HCT116 (cell line): ENCODE data around the gene MCEMP1. TPM values are rescaled to one million over a fixed set of nuclear protein-coding genes. Genes with fewer than 3 reads are reported as not detected.

Source experiments
- ATAC-seq: fragments of 200-7000 bp; cut with Tn5 transposase; 2 replicates; pipeline ENCODE4 v1.9.1; 2020; ENCODE audit warnings: mild to moderate bottlenecking, moderate library complexity
- BruUV-seq: library from RNA; stranded (reverse); fragments of 400-500 nt; replicated peaks from 2 replicates; lab custom pipeline; 2021; lab: Mats Ljungman, UMichigan
- CTCF ChIA-PET: fragments of 300-600 bp; sonication (Branson Sonifier 250); formaldehyde crosslinking; loops from one replicate; lab custom pipeline; 2021; ENCODE audit warnings: antibody characterized with exemption; lab: Charles Lee
- POLR2A ChIA-PET: fragments of 300-600, 350-600 bp; sonication (Branson Sonifier 250); formaldehyde crosslinking; loops from one replicate; lab custom pipeline; 2021; ENCODE audit warnings: antibody characterized with exemption; lab: Charles Lee
- RAD21 ChIA-PET, 2 experiments: fragments of 300-600 bp; sonication (Branson Sonifier 250); formaldehyde crosslinking; loops; one replicate each; lab custom pipeline; 2023; ENCODE audit warnings: low total read pairs in 2 of 2; ENCODE audit not compliant: uncharacterized antibody in 2 of 2, unreplicated experiment in 2 of 2, low non-redundant PET in 1 of 2; lab: Charles Lee
- DNase-seq: peaks from one replicate; pipeline ENCODE4 v3.0.0-alpha.2; 2010; ENCODE audit warnings: low read depth, low spot score
- H2AFZ ChIP-seq: fragments of 200-600 bp; shearing (Covaris generic), sonication (generic); 2 replicates; pipeline ENCODE4 v1.6.1; 2017; ENCODE audit warnings: low read depth, mixed run types, mixed read lengths, antibody characterized with exemption, low read length; ENCODE audit not compliant: poor library complexity, severe bottlenecking
- H3K27ac ChIP-seq: 2 replicates; pipeline ENCODE4 v1.5.1; 2012; ENCODE audit warnings: low read depth, low read length
- H3K27me3 ChIP-seq: fragments of 200-600 bp; sonication (generic); 2 replicates; pipeline ENCODE4 v1.6.1; 2016; ENCODE audit warnings: mixed run types, low read length, mixed read lengths; ENCODE audit not compliant: insufficient read depth
- H3K36me3 ChIP-seq, 2 experiments: fragments of 200-500 bp in 1 of 2; fragments of 200-600 bp in 1 of 2; sonication (Bioruptor generic) in 1 of 2; sonication (generic) in 1 of 2; 2 replicates each; pipeline versions ENCODE4 v1.5.1 to v1.6.1; 2014 to 2016; ENCODE audit warnings: low read length in 2 of 2, inconsistent platforms in 1 of 2, mixed read lengths in 1 of 2, mixed run types in 1 of 2; ENCODE audit not compliant: insufficient read depth in 2 of 2, control insufficient read depth in 1 of 2
- H3K4me1 ChIP-seq, 2 experiments: fragments of 200-600 bp in 1 of 2; sonication (generic) in 1 of 2; 2 replicates each; pipeline versions ENCODE4 v1.5.1 to v1.6.1; 2012 to 2017; ENCODE audit warnings: low read length in 2 of 2, inconsistent platforms in 1 of 2, mild to moderate bottlenecking in 1 of 2, mixed read lengths in 1 of 2, mixed run types in 1 of 2, moderate library complexity in 1 of 2; ENCODE audit not compliant: insufficient read depth in 2 of 2, control insufficient read depth in 1 of 2
- H3K4me2 ChIP-seq: fragments of 200-600 bp; sonication (generic); 2 replicates; pipeline ENCODE4 v1.6.1; 2017; ENCODE audit warnings: mixed run types, low read length, mixed read lengths
- H3K4me3 ChIP-seq, 2 experiments: fragments of 200-600 bp in 1 of 2; sonication (generic) in 1 of 2; replicated peaks in 1 of 2; 2 replicates each; pipeline ENCODE4 v1.5.1; 2011 to 2016; ENCODE audit warnings: low read length in 2 of 2, control low read depth in 1 of 2, low read depth in 1 of 2, mild to moderate bottlenecking in 1 of 2, mixed read lengths in 1 of 2, mixed run types in 1 of 2
- H3K79me2 ChIP-seq: fragments of 200-600 bp; sonication (generic); 2 replicates; pipeline ENCODE4 v1.6.1; 2017; ENCODE audit warnings: mild to moderate bottlenecking, mixed run types, low read length, moderate library complexity, mixed read lengths; ENCODE audit not compliant: insufficient read depth
- H3K9ac ChIP-seq: fragments of 200-600 bp; sonication (generic); 2 replicates; pipeline ENCODE4 v1.6.1; 2016; ENCODE audit warnings: low read length, mixed read lengths
- H3K9me2 ChIP-seq: fragments of 200-600 bp; sonication (generic), shearing (Covaris generic); 2 replicates; pipeline ENCODE4 v1.6.1; 2017; ENCODE audit warnings: mixed run types, mild to moderate bottlenecking, moderate library complexity; ENCODE audit not compliant: insufficient read depth
- H3K9me3 ChIP-seq, 2 experiments: fragments of 200-500 bp in 1 of 2; fragments of 200-600 bp in 1 of 2; sonication (Bioruptor generic) in 1 of 2; sonication (generic) in 1 of 2; 2 replicates each; pipeline ENCODE4 v1.6.1; 2014 to 2017; ENCODE audit warnings: low read length in 2 of 2, mixed read lengths in 2 of 2, inconsistent platforms in 1 of 2, low read depth in 1 of 2, mild to moderate bottlenecking in 1 of 2, mixed run types in 1 of 2, moderate library complexity in 1 of 2; ENCODE audit not compliant: control insufficient read depth in 1 of 2, insufficient read depth in 1 of 2
- H4K20me1 ChIP-seq: fragments of 200-600 bp; sonication (generic), shearing (Covaris generic); 2 replicates; pipeline ENCODE4 v1.6.1; 2017; ENCODE audit warnings: mixed run types, mild to moderate bottlenecking, moderate library complexity; ENCODE audit not compliant: insufficient read depth
- CEBPB ChIP-seq: IDR thresholded peaks from 2 replicates; pipeline ENCODE4 v1.6.1; 2012; ENCODE audit warnings: low read depth
- CTCF ChIP-seq, 3 experiments: fragments of 200-600 bp in 1 of 3; sonication (generic) in 1 of 3; IDR thresholded peaks in 2 of 3; conservative IDR thresholded peaks in 1 of 3; 2 replicates each; pipeline ENCODE4 v1.5.1; 2012 to 2017; ENCODE audit warnings: low read depth in 2 of 3, low read length in 2 of 3, antibody characterized with exemption in 1 of 3, borderline replicate concordance in 1 of 3, control low read depth in 1 of 3, mild to moderate bottlenecking in 1 of 3, mixed read lengths in 1 of 3, mixed run types in 1 of 3, moderate library complexity in 1 of 3; ENCODE audit not compliant: insufficient read depth in 1 of 3
- ELF1 ChIP-seq: IDR thresholded peaks from 2 replicates; pipeline ENCODE4 v1.6.1; 2012; ENCODE audit warnings: low read depth, borderline replicate concordance
- EZH2 ChIP-seq: fragments of 200-600 bp; sonication (generic); IDR thresholded peaks from 2 replicates; pipeline ENCODE4 v1.6.1; 2017; ENCODE audit warnings: antibody characterized with exemption, mixed run types
- EZH2phosphoT487 ChIP-seq: fragments of 200-600 bp; IDR thresholded peaks from 2 replicates; pipeline ENCODE4 v1.6.1; 2018; ENCODE audit warnings: antibody characterized with exemption, borderline replicate concordance
- JUND ChIP-seq: IDR thresholded peaks from 2 replicates; pipeline ENCODE4 v1.6.1; 2012
- MAX ChIP-seq: IDR thresholded peaks from 2 replicates; pipeline ENCODE4 v1.6.1; 2012
- POLR2A ChIP-seq: IDR thresholded peaks from 2 replicates; pipeline ENCODE4 v1.7.0; 2011; ENCODE audit warnings: borderline replicate concordance; ENCODE audit not compliant: insufficient read depth, insufficient read length; ENCODE audit errors: extremely low read depth
- POLR2AphosphoS5 ChIP-seq: IDR thresholded peaks from 2 replicates; pipeline ENCODE4 v1.6.1; 2011; ENCODE audit warnings: mild to moderate bottlenecking, low read depth, low read length, moderate library complexity
- REST ChIP-seq: IDR thresholded peaks from 2 replicates; pipeline ENCODE4 v1.6.1; 2012; ENCODE audit warnings: low read depth
- SIN3A ChIP-seq: IDR thresholded peaks from 2 replicates; pipeline ENCODE4 v1.6.1; 2012; ENCODE audit warnings: low read depth
- SP1 ChIP-seq: IDR thresholded peaks from 2 replicates; pipeline ENCODE4 v1.6.1; 2012; ENCODE audit warnings: low read depth
- SRF ChIP-seq: IDR thresholded peaks from 2 replicates; pipeline ENCODE4 v1.6.1; 2012; ENCODE audit warnings: low read depth
- TCF7L2 ChIP-seq: IDR thresholded peaks from 2 replicates; pipeline ENCODE4 v1.7.0; 2011; ENCODE audit warnings: borderline replicate concordance, inconsistent platforms; ENCODE audit not compliant: insufficient read depth, insufficient read length; ENCODE audit errors: extremely low read depth
- YY1 ChIP-seq: IDR thresholded peaks from 2 replicates; pipeline ENCODE4 v1.6.1; 2011; ENCODE audit warnings: low read length, low read depth, moderate library complexity, mild to moderate bottlenecking; ENCODE audit not compliant: insufficient replicate concordance; ENCODE audit errors: extremely low read depth
- ZBTB33 ChIP-seq: IDR thresholded peaks from 2 replicates; pipeline ENCODE4 v1.6.1; 2011; ENCODE audit warnings: mild to moderate bottlenecking, low read length, moderate library complexity; ENCODE audit not compliant: insufficient replicate concordance; ENCODE audit errors: extremely low read depth
- ZFX ChIP-seq: fragments of 450-650 bp; IDR thresholded peaks from 2 replicates; pipeline ENCODE4 v1.6.1; 2017
- ZNF274 ChIP-seq: fragments of 200-500 bp; sonication (Bioruptor generic); IDR thresholded peaks from 2 replicates; pipeline ENCODE4 v1.6.1; 2014; ENCODE audit warnings: mild to moderate bottlenecking, low read depth, low read length, inconsistent platforms
- intact Hi-C: fragments of 100-400 bp; cut with micrococcal nuclease; formaldehyde crosslinking; loops from 2 replicates; pipeline ENCODE4 v1.10.0; 2022
- total RNA-seq: library from RNA; stranded (reverse); gene quantifications from one replicate; pipeline ENCODE4 v1.2.1, GENCODE V29; 2021; ENCODE audit not compliant: unreplicated experiment

The MCEMP1 gene
- total RNA-seq, 1 experiment from 2014 or later = not detected

- Histone ChIP-seq H2AFZ (no peak overlapping the region), H3K4me1 (peaks cover 3 to 17% of the 10 kb centered on the region in 2 experiments), H3K27me3 (no peaks in the 10 kb centered on the region), H3K9me3 (no peaks in the 10 kb centered on the region), H3K79me2 (no peaks in the 10 kb centered on the region), H4K20me1 (no peaks in the 10 kb centered on the region), H3K4me2 (no peak overlapping the region), H3K27ac (no peak overlapping the region), H3K36me3 (0 out of 4 replicates have a peak, but pooled peaks cover 0 to 11% of the 10 kb centered on the region in 2 experiments), H3K4me3 (no peak overlapping the region), H3K9me2 (no peaks in the 10 kb centered on the region), H3K9ac (no peak overlapping the region)
- no TSS peak for BruUV-seq
- CTCF ChIA-PET = no interaction called here
- intact Hi-C loops = no loop called here
- TF ChIP-seq JUND = no peak
- no peak for TF ChIP-seq CTCF (IDR thresholded peaks at IDR 0.05 in 2 of 3, conservative IDR thresholded peaks at IDR 0.05 in 1 of 3; ENCODE audit: borderline replicate concordance in 1 of 3, insufficient read depth in 1 of 3, low read depth in 2 of 3, low read length in 2 of 3)
- TF ChIP-seq REST = no peak
- TF ChIP-seq ZFX = no peak
- no peak for TF ChIP-seq SIN3A
- no peak for TF ChIP-seq TCF7L2
- TF ChIP-seq SP1 = no peak
- TF ChIP-seq YY1 = no peak
- TF ChIP-seq CEBPB = no peak
- TF ChIP-seq MAX = no peak
- no peak for TF ChIP-seq ZNF274
- no peak for TF ChIP-seq EZH2phosphoT487
- TF ChIP-seq SRF = no peak
- TF ChIP-seq POLR2AphosphoS5 = no peak
- no peak for TF ChIP-seq EZH2
- no peak for TF ChIP-seq ELF1
- TF ChIP-seq ZBTB33 = no peak
- TF ChIP-seq POLR2A = no peak
- POLR2A ChIA-PET = no interaction called here
- RAD21 ChIA-PET = no interaction called here
- ATAC-seq (no peak), DNase-seq (no peak)
Measured at GRCh38 chr19:7648265-7649014, 28.4 kb upstream of the MCEMP1 start.
